ENCODE results near the gene COL5A1. TPM values are rescaled to one million over a fixed set of nuclear protein-coding genes. Genes with fewer than 3 reads are reported as not detected.
"Not testable (repeated sequence)": the region's sequence is repeated elsewhere in the genome, so short reads cannot be mapped to it uniquely, and the experiment has no call there.

COL5A1 gene
- total RNA-seq, 1 experiment from 2014 or later, result 2.1 TPM

DNA sequence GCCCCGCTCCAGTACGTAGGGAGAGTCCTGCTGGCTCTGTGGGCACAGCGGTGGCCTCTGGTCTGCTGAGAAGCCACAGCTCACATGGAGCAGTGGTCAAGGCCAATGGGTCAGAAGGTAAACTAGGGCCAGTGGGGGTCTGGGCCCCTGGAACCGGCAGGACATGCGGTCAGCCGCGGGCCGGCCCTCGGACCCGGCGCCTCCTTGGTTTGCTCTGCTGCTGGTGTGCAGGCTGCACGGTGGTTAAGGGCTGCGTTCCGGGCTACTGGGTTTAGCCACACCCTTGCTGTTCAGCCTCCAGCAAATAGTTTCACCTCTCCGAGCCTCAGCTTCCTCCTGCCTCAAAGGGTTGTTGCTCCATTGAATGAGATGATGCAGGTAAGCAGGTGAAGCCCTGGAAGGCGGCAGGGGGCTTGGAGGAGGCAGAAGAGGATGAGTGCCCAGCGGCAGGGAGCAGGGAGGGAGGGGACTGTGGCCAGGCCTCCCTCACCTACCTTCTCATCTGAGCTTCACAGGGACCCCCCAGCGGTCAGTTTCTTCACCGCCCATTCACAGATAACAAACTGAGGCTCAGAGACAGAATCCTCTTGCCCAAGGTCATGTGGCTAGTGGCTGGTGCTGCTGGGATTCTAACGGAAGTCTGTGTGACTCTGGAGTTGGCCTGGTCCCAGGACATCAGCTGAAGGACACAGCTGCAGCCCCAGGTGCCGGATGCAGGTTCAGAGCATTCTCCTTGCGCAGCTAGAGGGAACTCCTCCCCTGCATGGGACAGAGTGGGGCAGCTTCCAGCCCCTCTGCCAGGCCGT is 3.7 kb upstream of the COL5A1 start:
- DNase-seq (ENCODE audit: extremely low read depth, low read depth), result no peak

DNA sequence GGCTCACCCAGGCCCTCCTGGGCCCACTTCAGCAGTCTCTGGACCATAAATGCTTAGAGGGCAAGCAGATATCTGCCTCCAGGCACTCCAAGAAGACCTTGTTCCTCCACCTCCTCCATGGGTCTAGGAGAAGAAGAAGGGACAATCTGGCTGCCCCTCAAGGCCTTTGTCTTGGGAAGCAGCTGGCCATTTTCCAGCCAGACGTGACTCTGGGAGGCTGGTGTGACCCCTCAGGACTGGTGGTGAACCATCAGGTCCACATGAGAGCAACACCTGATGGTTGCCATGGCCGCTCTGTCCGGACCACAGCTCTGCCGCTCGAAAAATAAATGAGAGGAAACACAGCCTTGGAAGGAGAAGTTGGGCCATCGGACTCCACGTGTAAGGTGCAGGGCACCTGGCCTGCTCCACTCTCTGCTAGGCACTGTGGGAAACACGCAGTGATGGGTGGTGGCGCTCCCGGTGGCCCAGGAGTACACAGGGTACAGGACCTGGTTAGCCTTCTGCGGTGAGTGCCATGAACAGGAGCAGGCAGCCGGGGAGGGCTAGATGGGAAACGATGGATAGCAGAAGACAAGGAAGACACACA is 3.0 kb upstream of the COL5A1 start:
- no peak for DNase-seq (ENCODE audit: extremely low read depth, low read depth)

DNA sequence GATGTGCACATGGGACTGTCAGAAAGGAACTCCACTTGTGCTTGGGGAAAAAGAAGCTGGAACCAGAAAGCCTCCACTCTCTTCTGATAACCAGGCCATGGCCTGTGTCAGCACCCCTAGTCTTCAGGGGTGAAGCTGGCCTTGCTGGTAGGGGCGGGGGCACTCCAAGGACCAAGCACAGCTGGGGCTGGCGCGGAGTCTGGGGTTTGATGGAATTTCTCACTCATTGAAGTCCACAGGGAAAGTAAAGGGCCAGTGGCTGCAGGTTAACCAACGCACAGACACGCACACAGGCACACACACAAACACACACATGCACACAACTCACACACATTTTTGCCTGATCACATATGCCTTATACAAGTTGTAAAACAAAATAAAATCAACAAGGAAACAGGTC is 1.6 kb upstream of the COL5A1 start:
- no peak for DNase-seq (ENCODE audit: extremely low read depth, low read depth)

DNA sequence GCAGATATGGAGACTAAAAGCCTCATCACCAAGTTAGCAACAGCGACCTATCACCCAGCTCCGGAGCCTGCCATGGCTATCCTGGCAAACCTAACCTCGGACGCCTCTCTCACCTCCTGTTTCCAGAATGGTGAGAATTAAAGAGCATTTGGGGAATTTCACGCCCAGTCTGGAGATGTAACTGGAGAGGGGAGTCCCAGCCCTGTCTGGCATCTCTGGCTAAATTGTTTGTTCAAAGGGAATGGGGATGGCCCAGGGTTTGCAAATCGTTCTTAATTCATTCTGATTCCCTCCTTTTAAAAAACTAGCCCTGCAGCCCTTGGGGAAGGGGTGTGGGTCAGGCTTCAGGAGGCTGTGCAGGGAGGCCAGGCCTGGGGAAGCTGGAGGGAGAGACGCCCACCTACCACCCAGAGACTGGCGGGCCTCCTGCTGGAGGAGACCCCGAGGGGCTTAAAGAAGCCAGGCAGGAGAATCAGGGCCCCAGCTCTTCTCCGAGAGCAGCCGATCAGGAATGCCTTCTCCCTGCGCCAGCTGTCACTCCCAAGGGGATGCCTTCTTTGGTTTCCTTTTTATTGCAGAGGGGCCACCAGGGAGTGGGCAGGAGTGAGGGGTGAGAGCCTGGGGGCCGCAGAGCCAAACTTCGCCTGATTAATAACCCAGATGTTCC is 964 bp upstream of the COL5A1 start:
- DNase-seq (ENCODE audit: extremely low read depth, low read depth), result no peak

DNA sequence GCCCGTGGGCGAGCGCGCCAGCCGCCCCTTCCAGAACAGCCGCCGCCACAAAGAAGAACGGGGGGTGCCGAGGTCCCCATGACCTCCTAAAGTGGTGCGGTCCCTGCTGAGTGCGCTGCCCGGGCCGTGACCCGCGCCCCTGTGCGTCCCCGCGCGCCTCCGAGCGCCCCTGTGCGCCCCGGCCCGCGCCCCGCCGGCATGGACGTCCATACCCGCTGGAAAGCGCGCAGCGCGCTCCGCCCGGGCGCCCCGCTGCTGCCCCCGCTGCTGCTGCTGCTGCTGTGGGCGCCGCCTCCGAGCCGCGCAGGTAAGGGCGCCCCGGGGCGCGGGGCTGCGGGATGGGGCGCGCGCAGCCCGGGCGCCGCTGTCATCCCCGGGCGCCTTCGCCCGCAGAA is 384 bp downstream of the COL5A1 start:
- DNase-seq (ENCODE audit: extremely low read depth, low read depth), result no peak

DNA sequence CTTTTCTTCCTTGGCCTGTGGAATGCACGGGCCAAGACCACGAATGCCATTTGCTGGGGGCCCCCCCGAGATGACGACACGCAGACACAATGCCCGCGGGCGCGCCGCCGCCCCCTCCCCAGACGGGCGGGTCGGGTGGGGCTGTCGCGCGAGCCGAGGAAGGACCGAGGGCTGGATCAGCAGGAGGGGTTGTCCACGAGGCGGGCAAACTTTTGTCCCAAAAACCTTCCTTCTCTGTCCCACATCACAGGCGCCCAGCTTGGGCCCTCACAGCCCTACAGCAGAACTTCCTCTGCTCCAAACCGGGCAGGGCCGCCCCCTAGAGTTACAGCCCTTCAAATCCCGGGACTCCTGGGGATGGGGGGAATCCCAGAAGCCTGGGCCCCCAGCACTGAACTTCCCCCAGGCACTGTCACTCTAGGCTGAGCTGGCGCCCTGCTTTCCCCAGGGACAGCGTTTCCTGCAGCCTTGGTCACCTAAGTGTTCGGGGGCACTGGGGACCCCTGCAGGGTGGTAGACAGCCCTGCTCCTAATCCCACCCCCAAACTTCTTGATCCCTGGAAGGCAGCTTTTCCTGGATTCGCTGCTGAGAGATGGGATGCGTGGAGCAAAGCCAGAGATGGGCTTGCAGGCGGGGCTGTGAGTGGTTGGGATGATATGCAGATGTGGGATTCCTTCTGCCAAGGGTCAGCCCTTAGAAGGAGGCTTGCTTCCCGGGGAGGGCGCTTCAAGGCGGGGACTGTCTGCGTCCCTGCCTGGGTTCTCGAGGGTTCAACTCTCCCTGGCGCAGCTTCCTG is 980 bp downstream of the COL5A1 start:
- no peak for DNase-seq (ENCODE audit: extremely low read depth, low read depth)

DNA sequence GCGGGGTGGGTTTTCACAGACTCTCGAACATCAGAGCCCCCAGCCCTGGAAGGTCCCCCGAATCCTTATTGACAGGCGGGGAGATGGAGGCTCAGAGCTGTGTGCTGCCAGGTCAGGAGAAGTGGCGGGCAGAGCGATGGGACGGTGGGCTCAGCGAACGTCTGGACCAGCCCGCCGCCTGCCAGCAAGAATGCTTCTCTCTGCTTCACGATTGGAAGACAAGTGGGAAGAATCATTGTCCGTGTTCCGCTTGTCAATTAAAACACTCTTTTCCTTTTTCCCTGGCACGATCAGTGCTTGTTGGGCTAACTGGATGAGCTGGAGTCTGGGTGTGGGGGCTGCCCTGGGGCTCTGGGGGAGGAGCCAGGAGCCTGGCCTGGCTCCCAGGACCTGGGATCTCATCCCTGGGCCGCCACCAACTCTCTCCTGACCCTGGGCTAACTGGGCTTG is 1.6 kb downstream of the COL5A1 start:
- no peak for DNase-seq (ENCODE audit: extremely low read depth, low read depth)

DNA sequence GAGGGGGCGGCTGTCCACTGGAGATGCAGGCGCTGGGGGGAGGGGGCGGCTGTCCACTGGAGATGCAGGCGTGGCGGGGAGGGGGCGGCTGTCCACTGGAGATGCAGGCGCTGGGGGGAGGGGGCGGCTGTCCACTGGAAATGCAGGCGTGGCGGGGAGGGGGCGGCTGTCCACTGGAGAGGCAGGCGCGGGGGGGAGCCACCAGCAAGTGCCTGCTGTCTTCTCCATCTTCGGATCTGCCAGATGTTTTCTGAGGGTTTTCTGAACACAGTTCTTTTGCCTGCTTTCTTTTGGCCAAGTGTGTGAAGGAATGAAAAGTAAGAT is 2.8 kb downstream of the COL5A1 start:
- not testable (repeated sequence) for DNase-seq (ENCODE audit: extremely low read depth, low read depth)

DNA sequence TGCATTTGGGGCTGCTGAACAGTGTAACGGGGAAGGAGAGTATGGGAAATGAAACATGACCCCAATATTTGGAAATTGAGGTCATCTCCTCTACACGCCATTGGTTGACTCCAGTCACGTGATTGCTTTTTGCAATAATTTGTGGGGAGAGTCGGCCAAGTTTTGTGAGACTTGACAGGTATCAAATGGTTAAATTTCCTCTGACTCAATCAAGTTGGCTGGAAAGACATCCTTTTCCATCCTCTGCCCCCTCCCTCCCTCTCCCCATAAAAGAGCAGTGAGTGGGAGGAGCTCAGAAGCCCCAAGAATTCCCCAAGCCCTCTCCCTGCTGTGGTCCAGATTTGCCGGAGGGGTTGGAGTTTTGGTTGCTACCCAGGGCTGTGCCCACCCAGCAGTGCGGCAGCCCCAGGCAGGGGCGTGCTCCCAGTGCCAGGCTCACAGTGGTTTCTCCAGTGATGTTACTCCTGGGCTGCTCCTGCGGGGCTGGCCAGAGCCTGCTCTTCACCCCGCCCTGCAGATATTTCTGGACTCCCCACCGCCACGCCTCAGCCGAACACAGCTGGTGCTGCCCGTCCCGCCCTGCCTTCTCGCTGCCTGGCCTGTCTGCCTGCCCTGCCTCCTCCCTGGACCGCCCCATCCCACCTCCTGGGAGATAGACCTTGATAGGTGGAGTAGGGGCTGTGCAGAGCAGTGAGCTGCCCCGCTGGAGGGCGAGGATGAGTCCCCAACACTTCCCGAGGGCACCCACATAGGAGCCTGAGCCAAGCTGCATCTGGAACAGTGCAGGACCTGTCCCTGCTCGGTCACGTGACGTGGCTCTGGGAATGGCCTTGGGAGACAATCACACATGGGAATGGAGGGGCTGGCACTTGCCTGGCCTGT is 3.4 kb downstream of the COL5A1 start:
- DNase-seq (ENCODE audit: extremely low read depth, low read depth), result no peak

DNA sequence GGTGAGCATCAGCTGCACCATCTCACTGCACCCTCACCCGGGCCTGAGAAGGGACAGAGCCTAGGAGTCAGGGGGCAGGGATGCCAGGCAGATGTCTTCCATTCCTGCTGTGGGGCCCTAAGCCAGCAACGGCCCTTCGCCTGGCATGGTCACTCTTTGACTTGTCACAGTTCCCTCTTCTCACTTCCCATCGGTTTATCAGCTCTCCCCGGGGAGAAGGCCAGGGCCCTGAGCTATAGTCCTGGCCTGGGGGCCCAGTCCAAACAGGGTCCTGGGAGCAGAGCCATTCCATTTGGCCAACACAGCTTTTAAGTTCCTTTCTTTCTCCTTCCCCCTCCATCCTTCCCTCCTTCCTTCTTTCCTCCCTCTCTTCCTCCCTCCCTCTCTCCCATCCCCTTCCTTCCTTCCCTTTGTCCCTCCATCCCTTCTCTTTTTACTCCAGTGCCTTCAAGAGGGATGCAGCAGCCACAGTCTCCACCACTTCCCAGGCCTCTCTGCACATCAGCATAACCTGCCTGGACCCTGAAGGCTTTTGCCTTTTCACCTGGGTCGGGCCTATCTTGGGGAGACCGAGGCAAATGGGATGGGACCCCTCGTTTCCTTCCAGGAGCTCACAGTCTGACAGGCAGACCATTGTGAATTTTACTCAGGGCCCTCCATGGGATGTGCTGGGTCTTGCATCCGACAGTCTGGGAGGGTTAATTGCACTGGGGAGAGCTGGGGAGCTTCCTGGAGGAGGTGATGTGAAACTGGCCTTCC is 4.2 kb downstream of the COL5A1 start:
- DNase-seq (ENCODE audit: extremely low read depth, low read depth), result no peak

DNA sequence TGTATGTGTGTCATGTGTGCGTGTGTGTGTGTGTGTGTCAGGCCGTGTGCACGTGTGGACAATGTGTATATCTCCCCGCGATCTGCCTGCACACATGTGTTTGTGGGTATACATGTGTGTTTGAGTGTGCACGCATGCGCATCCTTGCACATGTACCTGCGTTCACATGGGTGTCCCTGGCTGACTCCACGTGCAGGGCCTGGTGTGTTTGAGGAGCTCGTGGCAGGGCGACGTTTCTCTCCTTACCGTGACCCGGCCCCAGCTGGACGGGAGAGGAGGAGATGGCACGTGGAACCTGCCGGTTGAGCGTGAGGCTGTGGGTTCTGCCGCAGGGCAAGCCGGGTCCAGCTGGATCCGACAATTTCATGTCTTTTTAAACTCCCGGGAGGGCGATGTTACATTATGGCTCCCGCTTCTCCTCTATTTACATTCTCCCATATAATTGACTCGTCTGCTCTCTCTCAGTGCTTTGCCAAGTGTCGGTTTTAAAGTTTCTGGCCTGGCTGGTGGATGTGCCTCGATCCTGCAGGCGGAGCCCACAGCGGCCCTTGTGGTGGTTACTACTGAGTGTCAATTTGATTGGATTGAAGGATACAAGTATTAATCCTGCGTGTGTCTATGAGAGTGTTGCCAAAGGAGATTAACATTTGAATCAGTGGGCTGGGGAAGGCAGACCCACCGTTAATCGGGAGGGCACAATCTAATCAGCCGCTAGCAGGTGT is 5.9 kb downstream of the COL5A1 start:
- no peak for DNase-seq (ENCODE audit: extremely low read depth, low read depth)

DNA sequence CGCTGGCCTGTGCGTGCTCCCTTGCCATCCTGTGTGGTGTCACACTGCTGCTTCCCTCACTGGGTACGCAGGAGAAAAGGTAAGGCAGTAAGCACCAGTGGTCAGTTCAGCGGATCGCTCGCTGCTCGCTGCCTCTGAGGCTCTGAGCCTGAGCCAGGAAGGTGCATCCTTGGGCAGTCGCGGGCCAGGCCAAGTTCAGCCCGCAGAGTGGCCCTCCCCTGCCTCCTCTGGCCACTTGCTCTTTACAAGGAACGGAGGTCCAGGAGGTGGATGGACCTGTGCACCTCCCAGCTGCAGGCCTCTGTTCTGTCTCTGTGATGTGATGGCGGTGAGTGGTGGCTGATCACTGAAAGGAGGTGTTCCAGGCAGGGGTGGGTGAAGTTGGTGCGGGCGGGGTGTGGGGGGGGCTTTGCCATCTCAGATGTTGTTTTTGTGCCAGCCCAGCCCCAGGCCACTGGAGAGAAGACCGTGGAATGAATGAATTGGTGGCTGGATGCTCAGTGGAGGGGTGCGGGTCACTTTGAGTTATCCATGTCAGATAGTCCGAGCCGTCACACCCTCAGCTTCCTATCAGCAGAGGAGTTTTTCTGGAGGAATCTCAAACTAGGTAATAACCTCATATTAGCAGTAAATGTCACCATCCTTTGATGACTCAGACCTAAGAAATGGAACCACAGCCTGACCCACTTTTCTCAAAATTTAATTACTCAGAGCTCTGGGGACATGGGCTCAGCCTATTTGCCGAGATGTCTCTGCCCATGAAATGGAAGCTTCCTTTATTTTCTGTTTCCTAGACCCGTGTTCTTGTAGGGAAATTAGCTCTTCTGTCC is 7.3 kb downstream of the COL5A1 start:
- DNase-seq (ENCODE audit: extremely low read depth, low read depth), result no peak

DNA sequence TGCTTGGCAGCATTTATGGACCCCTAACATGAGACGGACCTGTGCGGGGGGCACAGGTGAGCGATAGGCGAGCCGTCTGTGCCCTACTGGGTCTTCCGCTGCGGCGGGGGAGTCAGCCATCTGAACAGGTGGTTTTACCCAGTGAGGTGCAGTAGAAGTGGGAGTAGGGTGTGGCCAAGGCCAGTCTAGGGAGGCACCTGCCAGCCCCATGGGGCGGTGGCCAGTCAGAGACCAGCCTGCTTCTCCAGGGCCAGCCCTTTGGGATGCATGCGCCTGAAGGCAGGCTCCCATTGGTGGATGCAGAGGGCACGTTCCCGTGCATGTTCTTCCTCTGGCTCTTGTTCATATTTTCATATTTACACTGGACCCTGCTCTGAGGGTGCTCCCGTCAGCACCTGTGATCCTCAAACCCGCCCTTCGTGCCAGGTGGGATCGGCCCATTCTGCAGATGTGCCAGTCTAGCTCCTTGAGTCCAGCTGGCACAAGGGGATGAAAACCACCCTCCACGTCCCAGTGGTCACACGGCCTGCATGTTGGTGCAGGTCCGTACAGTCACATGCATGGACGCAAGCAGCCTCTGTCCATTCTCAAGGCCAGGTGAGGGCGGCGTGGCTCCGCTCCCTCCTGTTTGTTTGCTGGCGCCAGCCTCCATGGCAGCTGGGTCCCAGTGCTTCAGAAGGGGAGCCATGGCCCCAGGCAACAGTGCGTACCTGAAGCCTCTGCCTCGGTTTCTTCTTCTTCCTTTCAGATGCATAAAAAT is 9.0 kb downstream of the COL5A1 start:
- DNase-seq (ENCODE audit: extremely low read depth, low read depth), result no peak

DNA sequence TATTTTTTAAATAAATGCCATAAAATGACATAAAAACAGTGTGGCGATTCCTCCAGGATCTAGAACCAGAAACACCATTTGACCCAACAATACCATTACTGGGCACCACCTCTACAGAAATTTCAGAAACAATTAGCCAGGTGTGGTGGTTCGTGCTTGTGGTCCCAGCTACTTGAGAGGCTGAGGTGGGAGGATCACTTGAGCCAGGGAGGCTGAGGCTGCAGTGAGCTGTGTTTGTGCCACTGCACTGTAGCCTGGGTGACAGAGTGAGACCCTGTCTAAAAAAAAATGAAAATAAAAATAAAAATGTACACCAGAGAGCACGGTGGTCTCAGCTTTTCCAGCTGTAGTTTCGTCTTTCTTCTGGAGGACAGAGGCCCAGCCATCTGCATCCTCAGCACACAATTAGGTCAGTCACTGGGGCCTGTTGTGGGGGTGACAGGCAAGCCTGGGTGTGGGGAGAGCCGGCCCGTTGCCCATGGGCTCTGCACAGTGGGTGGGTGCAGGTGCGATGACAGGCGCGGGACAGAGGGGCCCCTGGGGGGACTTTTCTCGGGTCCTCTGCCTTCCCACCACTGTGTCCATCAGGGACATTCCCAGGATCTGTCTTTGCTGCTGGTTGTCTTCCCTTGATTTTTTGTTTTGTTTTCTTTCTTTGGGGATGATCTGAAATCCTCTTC is 9.8 kb downstream of the COL5A1 start:
- DNase-seq (ENCODE audit: extremely low read depth, low read depth), result no peak

DNA sequence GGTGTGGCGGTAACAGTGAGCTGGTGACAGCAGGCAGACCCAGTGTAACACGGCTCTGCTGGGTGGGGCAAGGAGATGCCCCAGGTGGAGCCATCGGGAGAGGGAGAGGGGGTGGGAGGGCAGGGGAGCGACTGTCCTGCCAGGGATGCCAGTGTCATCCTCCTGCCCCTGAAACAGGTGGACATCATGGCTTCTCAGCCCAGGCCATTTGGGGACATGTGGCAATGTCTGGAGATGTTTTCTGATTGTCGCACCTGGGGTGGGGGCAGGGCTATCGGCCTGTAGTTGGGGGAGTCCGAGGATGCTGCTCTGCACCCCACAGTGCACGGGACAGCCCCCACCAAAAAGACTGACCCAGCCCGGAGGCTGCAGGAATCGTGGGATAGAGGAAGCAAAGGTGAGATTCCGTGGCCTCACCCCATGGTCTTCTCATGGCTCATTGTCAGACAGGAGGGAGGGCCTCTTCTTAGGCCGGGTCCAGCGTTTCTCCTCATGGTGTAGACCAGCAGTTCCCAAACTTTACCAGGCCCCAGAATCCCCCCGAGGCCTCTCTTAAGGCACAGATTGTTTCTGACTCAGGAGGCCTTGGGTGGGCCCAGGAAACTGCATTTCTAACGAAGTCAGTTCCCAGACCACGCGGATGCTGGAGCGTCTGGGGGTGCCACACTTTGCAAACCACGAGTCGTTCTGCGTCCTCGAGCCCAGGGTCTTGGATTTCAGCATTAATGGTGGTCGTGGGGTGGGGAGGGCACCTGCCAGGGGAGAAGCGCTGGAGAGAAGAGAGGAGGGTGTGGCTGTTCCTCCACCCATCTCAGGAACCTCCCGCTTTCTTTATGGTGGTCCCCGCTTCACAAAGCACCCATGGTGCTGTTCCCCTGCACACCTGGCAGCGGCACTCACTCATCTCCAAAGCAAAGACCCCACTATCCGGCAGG is 11.0 kb downstream of the COL5A1 start:
- no peak for DNase-seq (ENCODE audit: extremely low read depth, low read depth)
